ENCODE data around the gene NFIA.

NFIA gene

DNA sequence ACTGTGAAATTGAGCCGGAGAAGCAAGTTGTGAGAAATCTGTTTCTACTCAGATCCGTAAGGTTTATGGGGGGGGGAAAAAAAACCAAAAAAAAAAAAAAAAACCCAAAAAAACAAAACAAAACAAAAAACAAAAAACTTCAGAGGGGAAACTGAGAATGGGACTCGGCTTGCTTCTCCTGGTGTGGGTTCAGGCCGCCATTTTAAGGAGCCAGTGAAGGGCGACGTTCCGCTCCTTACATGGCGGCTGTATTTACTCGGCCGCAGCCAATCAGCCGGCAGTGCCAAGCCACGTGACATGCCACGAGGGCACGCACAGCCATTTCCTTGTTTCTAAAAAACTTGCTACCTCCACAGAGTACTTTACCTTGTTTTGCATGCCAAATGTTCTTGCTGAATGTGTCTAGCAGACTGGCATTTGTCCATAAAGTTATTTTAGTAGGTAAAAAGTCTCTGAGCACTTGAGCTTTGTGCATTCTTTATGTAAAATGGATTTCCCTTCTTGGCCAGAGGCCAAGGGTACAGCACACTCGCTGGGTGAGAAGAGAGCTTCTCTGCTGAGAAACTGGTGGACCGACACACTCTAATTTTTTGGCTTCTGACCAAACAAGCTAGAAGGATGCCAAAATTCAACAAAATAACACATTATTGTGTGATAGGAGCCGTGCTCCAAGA lies 101.8 kb downstream of the NFIA start:
- H3K27ac ChIP-seq (ENCODE audit: low read length): no peak overlapping the region
- H3K9me3 ChIP-seq (ENCODE audit: control insufficient read depth, low read depth, low read length): no peaks in the 10 kb centered on the region
- H3K4me3 ChIP-seq (ENCODE audit: low read length): no peak overlapping the region
- no peak overlapping the region for H3K9ac ChIP-seq (ENCODE audit: low read length)
- H3K36me3 ChIP-seq (ENCODE audit: control insufficient read depth, low read depth, low read length): no peaks in the 10 kb centered on the region
- H3K4me1 ChIP-seq (ENCODE audit: control insufficient read depth, low read depth, low read length): peaks cover 4% of the 10 kb centered on the region
- H3K27me3 ChIP-seq (ENCODE audit: control insufficient read depth, insufficient read depth, low read length): no peaks in the 10 kb centered on the region

DNA sequence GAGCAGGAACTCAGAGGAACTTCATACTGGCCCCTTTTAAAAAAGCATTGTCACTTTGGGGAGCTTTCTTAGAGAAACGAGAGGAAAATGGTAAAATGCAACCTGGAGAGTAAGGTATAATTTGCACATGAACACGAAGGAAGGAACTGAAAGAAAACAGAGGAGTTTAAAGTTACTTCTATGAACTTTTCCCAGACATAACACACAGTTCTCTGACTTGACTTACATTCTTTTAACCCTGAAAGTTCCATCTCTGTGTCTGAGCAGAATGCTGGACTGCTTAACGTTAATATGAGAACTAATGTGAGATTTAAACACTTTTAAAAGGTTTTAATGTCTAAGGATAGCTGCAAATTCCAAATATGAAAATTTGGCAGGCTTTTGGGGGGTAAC lies 102.3 kb downstream of the NFIA start:
- Histone ChIP-seq H3K27me3 (ENCODE audit: control insufficient read depth, insufficient read depth, low read length) (no peaks in the 10 kb centered on the region), H3K4me3 (ENCODE audit: low read length) (no peak overlapping the region), H3K4me1 (ENCODE audit: control insufficient read depth, low read depth, low read length) (peaks cover 4% of the 10 kb centered on the region), H3K36me3 (ENCODE audit: control insufficient read depth, low read depth, low read length) (no peaks in the 10 kb centered on the region), H3K27ac (ENCODE audit: low read length) (no peak overlapping the region), H3K9ac (ENCODE audit: low read length) (no peak overlapping the region), H3K9me3 (ENCODE audit: control insufficient read depth, low read depth, low read length) (no peaks in the 10 kb centered on the region)

DNA sequence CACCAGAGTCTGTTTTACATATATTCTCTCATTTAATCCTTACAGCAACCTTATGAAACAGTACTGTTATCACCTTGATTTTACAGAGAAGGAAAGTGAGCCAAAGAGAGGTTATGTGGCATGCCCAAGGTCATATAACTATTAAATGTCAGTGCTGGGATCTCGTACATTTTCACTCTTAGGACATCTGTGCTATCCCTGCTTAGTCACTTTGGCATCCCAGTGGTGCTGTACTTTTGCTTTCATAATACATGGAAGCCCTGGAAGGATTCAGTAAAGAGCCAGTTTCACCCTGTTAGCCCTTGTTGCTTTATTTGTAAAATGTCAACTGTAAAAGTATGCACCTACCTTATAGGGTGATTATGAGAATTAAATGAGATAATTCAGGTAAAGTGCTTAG lies 104.4 kb downstream of the NFIA start:
- no peak overlapping the region for H3K27ac ChIP-seq (ENCODE audit: low read length)
- peaks cover 4% of the 10 kb centered on the region for H3K4me1 ChIP-seq (ENCODE audit: control insufficient read depth, low read depth, low read length)
- no peak overlapping the region for H3K9ac ChIP-seq (ENCODE audit: low read length)
- H3K36me3 ChIP-seq (ENCODE audit: control insufficient read depth, low read depth, low read length): no peaks in the 10 kb centered on the region
- H3K27me3 ChIP-seq (ENCODE audit: control insufficient read depth, insufficient read depth, low read length): no peaks in the 10 kb centered on the region
- H3K9me3 ChIP-seq (ENCODE audit: control insufficient read depth, low read depth, low read length): no peaks in the 10 kb centered on the region
- no peak overlapping the region for H3K4me3 ChIP-seq (ENCODE audit: low read length)

DNA sequence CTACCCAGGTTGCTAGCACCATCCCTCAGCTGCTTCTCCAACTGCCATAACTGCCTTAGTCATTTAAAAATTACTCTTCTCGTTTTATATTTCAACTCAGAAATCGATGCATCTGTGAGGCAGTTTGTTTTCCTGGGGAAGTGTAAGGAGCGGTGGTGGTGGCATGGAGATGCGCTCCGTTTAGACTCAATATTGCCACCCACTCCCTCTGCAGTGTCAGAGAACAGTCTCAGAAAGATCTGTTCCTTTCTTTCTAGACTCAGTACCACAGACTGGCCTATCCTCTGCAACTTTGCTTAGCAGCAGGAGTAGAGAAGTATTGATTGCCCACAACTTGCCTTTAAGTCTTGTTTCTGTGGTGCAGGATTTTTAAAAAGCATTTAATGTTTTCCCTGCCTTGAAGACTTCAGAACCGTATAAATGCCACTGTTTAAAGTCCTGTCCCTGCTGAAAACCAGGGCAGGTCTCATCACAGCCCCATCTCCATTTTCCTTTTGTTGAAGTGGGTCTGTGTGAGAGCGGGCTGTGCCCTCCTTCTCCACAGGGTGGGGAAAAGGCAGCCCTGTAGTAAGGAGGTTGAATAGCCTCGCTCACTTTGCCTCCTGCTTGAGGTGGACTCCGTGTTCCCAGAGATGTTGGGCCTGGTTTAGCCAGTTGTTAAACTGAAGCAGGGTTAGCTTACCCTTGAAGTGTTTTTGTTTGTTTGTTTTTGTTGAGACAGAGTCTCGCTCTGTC lies 105.2 kb downstream of the NFIA start:
- H3K36me3 ChIP-seq (ENCODE audit: control insufficient read depth, low read depth, low read length): no peaks in the 10 kb centered on the region
- no peak overlapping the region for H3K9ac ChIP-seq (ENCODE audit: low read length)
- no peak overlapping the region for H3K27ac ChIP-seq (ENCODE audit: low read length)
- H3K9me3 ChIP-seq (ENCODE audit: control insufficient read depth, low read depth, low read length): no peaks in the 10 kb centered on the region
- no peaks in the 10 kb centered on the region for H3K27me3 ChIP-seq (ENCODE audit: control insufficient read depth, insufficient read depth, low read length)
- no peak overlapping the region for H3K4me3 ChIP-seq (ENCODE audit: low read length)
- H3K4me1 ChIP-seq (ENCODE audit: control insufficient read depth, low read depth, low read length): peaks cover 4% of the 10 kb centered on the region

DNA sequence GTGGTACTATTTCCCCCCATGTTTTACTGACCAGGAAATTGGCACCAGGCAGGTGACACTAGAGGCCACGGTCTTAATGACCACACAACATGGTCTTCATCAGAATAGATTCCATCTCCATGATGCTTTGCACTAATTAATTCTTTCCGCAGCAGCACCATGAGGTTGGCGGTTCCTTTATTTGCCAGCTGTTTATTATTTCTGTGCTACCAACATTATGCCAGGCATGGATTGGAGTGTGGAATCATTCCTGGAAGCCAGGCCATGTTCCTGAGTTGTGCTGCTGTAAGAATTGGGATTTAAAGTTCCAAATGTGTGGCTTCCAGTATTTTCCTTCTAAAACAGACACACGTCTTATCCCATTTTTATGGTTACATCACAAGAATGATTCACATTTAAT lies 107.8 kb downstream of the NFIA start:
- H3K4me1 ChIP-seq (ENCODE audit: control insufficient read depth, low read depth, low read length): no peaks in the 10 kb centered on the region
- no peaks in the 10 kb centered on the region for H3K27me3 ChIP-seq (ENCODE audit: control insufficient read depth, insufficient read depth, low read length)
- H3K9me3 ChIP-seq (ENCODE audit: control insufficient read depth, low read depth, low read length): no peaks in the 10 kb centered on the region
- no peak overlapping the region for H3K9ac ChIP-seq (ENCODE audit: low read length)
- no peaks in the 10 kb centered on the region for H3K36me3 ChIP-seq (ENCODE audit: control insufficient read depth, low read depth, low read length)
- no peak overlapping the region for H3K4me3 ChIP-seq (ENCODE audit: low read length)
- no peak overlapping the region for H3K27ac ChIP-seq (ENCODE audit: low read length)

DNA sequence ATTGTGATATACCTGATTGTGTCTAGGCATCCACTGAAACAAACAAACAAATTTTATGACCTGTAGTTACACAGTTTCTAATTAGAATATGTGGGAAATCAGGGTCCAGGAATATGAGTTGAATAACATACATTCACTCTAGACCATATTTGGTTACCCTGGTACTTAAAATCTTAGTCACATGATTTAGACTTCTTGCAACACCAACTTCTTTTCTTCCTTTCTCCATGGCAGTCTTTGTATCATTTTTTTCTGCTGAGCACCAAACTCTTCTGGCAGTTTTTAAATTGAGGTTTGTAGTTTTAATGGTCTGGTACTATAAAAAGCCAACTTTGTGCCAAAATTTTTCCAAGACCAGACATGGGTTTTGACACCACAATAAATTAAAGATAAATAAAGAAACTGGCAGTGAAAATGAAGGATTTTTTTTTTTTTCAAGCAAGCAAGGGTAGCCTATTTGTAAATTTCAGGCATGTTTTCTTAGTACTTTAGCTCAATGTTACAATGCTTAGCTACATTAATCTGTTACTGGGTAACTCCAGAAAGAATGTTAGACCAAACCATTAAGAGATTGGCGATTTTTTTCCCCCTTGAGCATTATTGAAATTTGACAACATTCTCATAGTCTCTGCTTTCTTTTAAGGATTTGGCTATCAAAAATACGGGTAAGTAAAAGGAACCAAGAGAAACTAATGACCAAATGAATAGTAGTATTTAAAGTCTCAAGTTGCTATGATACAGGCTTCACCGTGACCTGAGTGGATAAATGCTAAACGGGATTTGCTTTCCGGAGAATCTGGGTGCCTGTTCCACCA lies 108.5 kb downstream of the NFIA start:
- H3K9ac ChIP-seq (ENCODE audit: low read length): no peak overlapping the region
- H3K36me3 ChIP-seq (ENCODE audit: control insufficient read depth, low read depth, low read length): no peaks in the 10 kb centered on the region
- H3K4me1 ChIP-seq (ENCODE audit: control insufficient read depth, low read depth, low read length): no peaks in the 10 kb centered on the region
- H3K27me3 ChIP-seq (ENCODE audit: control insufficient read depth, insufficient read depth, low read length): no peaks in the 10 kb centered on the region
- H3K9me3 ChIP-seq (ENCODE audit: control insufficient read depth, low read depth, low read length): no peaks in the 10 kb centered on the region
- no peak overlapping the region for H3K27ac ChIP-seq (ENCODE audit: low read length)
- H3K4me3 ChIP-seq (ENCODE audit: low read length): no peak overlapping the region

DNA sequence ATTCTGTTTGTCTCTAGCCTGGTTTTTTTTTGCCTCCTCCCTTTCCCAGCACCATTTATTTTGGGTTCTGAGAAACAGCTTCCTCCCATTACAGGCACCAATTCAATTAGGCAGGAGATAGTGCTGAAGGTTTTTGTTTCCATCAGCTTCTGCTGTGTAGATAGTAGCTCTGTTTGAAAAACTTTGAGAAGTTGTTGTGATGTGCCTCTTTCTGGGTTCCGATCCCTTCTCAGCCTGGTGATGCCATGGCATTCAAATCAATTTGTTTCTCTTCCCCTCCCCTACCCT lies 109.0 kb downstream of the NFIA start:
- Histone ChIP-seq H3K4me3 (ENCODE audit: low read length) (no peak overlapping the region), H3K4me1 (ENCODE audit: control insufficient read depth, low read depth, low read length) (no peaks in the 10 kb centered on the region), H3K27ac (ENCODE audit: low read length) (no peak overlapping the region), H3K9ac (ENCODE audit: low read length) (no peak overlapping the region), H3K9me3 (ENCODE audit: control insufficient read depth, low read depth, low read length) (no peaks in the 10 kb centered on the region), H3K27me3 (ENCODE audit: control insufficient read depth, insufficient read depth, low read length) (no peaks in the 10 kb centered on the region), H3K36me3 (ENCODE audit: control insufficient read depth, low read depth, low read length) (no peaks in the 10 kb centered on the region)

DNA sequence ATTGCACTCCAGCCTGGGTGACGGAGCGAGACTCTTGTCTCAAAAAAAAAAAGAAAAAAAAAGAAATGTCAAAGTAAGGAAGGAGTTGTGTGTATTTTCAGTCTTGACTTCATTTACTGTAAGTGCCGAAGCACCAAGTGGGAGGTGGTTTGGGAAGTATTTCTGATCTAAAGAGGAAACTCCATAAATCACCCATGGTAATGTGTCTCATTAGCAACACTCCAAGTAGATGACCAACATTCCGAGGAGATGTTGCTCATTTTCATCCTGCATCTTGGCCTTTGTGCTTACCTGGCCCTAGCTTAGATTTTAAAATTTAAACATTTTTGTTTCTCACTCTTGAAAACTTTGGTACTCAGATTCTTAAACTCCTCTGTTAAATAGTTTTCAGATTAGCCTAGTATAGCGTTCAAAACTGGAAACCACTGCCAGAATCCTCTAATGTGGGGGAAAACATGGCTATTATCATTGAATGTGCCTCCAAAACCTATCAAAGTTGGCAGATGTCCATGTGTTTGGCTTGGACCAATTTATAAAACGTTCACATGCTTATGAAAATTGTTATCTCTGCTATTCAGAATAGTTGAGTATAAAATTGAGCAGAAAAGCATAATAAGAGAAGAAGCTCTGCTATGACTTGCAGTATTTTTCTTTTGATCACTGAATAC lies 110.4 kb downstream of the NFIA start:
- H3K27me3 ChIP-seq (ENCODE audit: control insufficient read depth, insufficient read depth, low read length): no peaks in the 10 kb centered on the region
- no peak overlapping the region for H3K9ac ChIP-seq (ENCODE audit: low read length)

DNA sequence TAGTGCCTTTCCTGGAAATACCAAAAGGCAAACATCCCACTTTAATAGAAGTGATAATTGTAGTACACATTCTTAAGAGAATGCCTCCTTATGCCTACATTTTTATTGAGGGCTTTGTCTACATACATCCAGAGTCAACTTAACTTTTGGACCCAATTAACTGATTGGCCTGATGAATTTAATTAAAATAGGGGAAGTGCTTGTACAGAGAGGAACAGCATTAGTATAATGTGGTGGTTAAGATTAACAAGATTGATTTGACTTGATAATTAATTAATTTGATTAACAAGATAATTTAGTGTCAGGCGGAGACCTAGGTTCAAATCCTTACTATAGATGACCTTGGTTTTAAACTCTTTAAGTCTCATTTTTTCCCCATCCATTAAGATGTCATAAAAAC lies 111.4 kb downstream of the NFIA start:
- Histone ChIP-seq H3K27ac (ENCODE audit: low read length) (no peak overlapping the region), H3K9me3 (ENCODE audit: control insufficient read depth, low read depth, low read length) (no peaks in the 10 kb centered on the region), H3K4me3 (ENCODE audit: low read length) (no peak overlapping the region), H3K9ac (ENCODE audit: low read length) (no peak overlapping the region), H3K27me3 (ENCODE audit: control insufficient read depth, insufficient read depth, low read length) (no peaks in the 10 kb centered on the region), H3K36me3 (ENCODE audit: control insufficient read depth, low read depth, low read length) (no peaks in the 10 kb centered on the region), H3K4me1 (ENCODE audit: control insufficient read depth, low read depth, low read length) (no peaks in the 10 kb centered on the region)

More for the DNA sequence above, 110.4 kb downstream of the NFIA start:
- Histone ChIP-seq H3K4me1 (ENCODE audit: control insufficient read depth, low read depth, low read length) (no peaks in the 10 kb centered on the region), H3K36me3 (ENCODE audit: control insufficient read depth, low read depth, low read length) (no peaks in the 10 kb centered on the region), H3K27ac (ENCODE audit: low read length) (no peak overlapping the region), H3K9me3 (ENCODE audit: control insufficient read depth, low read depth, low read length) (no peaks in the 10 kb centered on the region), H3K4me3 (ENCODE audit: low read length) (no peak overlapping the region)

DNA sequence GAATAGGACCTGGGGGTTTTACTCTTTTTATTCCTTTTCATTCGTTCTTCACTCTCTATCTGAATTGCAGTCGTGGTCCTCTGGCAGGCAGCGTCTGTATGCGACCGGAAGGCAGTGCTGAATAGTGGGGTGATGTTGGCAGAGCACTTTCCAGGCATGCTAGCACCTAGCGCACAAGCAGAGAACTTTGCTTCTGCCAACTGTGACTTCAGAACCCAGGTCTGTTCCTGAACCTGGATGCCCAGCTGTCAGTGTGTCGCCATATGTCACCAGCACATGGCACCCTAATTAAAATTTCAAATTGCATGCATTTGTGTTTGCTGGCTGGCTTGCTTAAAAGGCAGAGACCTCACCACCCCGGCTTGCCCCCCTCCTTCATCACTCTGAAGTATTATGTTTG lies 116.2 kb downstream of the NFIA start:
- H3K9ac ChIP-seq (ENCODE audit: low read length): no peak overlapping the region
- no peak overlapping the region for H3K4me3 ChIP-seq (ENCODE audit: low read length)
- H3K36me3 ChIP-seq (ENCODE audit: control insufficient read depth, low read depth, low read length): no peaks in the 10 kb centered on the region
- no peaks in the 10 kb centered on the region for H3K9me3 ChIP-seq (ENCODE audit: control insufficient read depth, low read depth, low read length)
- H3K27me3 ChIP-seq (ENCODE audit: control insufficient read depth, insufficient read depth, low read length): no peaks in the 10 kb centered on the region
- no peaks in the 10 kb centered on the region for H3K4me1 ChIP-seq (ENCODE audit: control insufficient read depth, low read depth, low read length)
- no peak overlapping the region for H3K27ac ChIP-seq (ENCODE audit: low read length)

DNA sequence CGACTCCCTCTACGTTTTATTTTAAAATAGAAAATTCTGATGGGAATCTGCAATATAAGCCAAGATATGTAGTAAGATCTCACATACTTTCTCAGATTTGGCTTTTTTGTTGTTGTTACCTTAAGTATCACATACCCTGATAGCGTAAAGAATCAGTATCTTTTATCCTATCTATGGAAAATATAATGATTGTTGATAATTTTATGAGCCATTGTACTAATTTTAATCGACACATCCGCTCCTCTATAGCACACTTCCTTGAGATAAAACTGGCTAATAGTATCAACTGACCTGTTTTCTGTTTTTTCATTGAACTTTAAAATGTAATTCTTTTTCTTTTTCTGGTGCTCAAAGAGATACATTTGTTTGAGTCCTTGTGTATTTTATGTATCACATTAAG lies 118.7 kb downstream of the NFIA start:
- no peak overlapping the region for H3K27ac ChIP-seq (ENCODE audit: low read length)
- no peaks in the 10 kb centered on the region for H3K36me3 ChIP-seq (ENCODE audit: control insufficient read depth, low read depth, low read length)
- H3K9ac ChIP-seq (ENCODE audit: low read length): no peak overlapping the region

More for the DNA sequence above, 118.7 kb downstream of the NFIA start:
- Histone ChIP-seq H3K9me3 (ENCODE audit: control insufficient read depth, low read depth, low read length) (no peaks in the 10 kb centered on the region), H3K27me3 (ENCODE audit: control insufficient read depth, insufficient read depth, low read length) (no peaks in the 10 kb centered on the region), H3K4me3 (ENCODE audit: low read length) (no peak overlapping the region), H3K4me1 (ENCODE audit: control insufficient read depth, low read depth, low read length) (no peaks in the 10 kb centered on the region)
